Keratinocyte (primary cell): ENCODE results near the gene SEC24D. TPM values are rescaled to one million over a fixed set of nuclear protein-coding genes. Genes with fewer than 3 reads are reported as not detected.

Experiments used
- DNase-seq: peaks from one replicate; pipeline ENCODE4 v3.0.0-alpha.2; 2011; ENCODE audit warnings: low read depth, missing footprints, low spot score
- FAIRE-seq: peaks from 2 replicates; lab custom pipeline; 2011; peaks lifted over from hg19 to GRCh38; lab: Jason Lieb, UNC
- H2AFZ ChIP-seq: 2 replicates; pipeline ENCODE4 v1.6.0; 2012; ENCODE audit warnings: low read length, control low read depth, inconsistent platforms; ENCODE audit not compliant: control insufficient read depth
- H3K27ac ChIP-seq: 2 replicates; pipeline ENCODE4 v1.5.1; 2011; ENCODE audit warnings: low read length; ENCODE audit not compliant: control insufficient read depth, insufficient read depth
- H3K27me3 ChIP-seq: 3 replicates; pipeline ENCODE4 v1.6.0; 2011; ENCODE audit warnings: low read length; ENCODE audit not compliant: control insufficient read depth, insufficient read depth; ENCODE audit errors: extremely low read depth
- H3K36me3 ChIP-seq, 2 experiments: 2 replicates in 1 of 2; 3 replicates in 1 of 2; pipeline ENCODE4 v1.5.1; 2011; ENCODE audit warnings: low read length in 2 of 2, mild to moderate bottlenecking in 1 of 2; ENCODE audit not compliant: control insufficient read depth in 2 of 2, insufficient read depth in 2 of 2; ENCODE audit errors: extremely low read depth in 1 of 2
- H3K4me1 ChIP-seq: 3 replicates; pipeline ENCODE4 v1.5.1; 2011; ENCODE audit warnings: low read length; ENCODE audit not compliant: control insufficient read depth, insufficient read depth; ENCODE audit errors: extremely low read depth
- H3K4me2 ChIP-seq: 3 replicates; pipeline ENCODE4 v1.6.0; 2011; ENCODE audit warnings: low read depth, low read length; ENCODE audit not compliant: control insufficient read depth, insufficient read depth; ENCODE audit errors: extremely low read depth
- H3K4me3 ChIP-seq, 3 experiments: fragments of 200-600 bp in 1 of 3; sonication (generic) in 1 of 3; 2 replicates in 2 of 3; 3 replicates in 1 of 3; pipeline ENCODE4 v1.5.1; 2011 to 2016; ENCODE audit warnings: low read length in 3 of 3, mild to moderate bottlenecking in 3 of 3, control low read depth in 2 of 3, inconsistent platforms in 1 of 3, low read depth in 1 of 3, mixed read lengths in 1 of 3, mixed run types in 1 of 3, moderate library complexity in 1 of 3; ENCODE audit not compliant: control insufficient read depth in 2 of 3, insufficient read depth in 2 of 3; ENCODE audit errors: extremely low read depth in 1 of 3
- H3K79me2 ChIP-seq: 2 replicates; pipeline ENCODE4 v1.6.0; 2012; ENCODE audit warnings: low read length; ENCODE audit not compliant: control insufficient read depth, insufficient read depth
- H3K9ac ChIP-seq: 3 replicates; pipeline ENCODE4 v1.6.0; 2011; ENCODE audit warnings: low read length; ENCODE audit not compliant: control insufficient read depth, insufficient read depth; ENCODE audit errors: extremely low read depth
- H3K9me1 ChIP-seq: 3 replicates; pipeline ENCODE4 v1.6.0; 2011; ENCODE audit warnings: low read length; ENCODE audit not compliant: control insufficient read depth, insufficient read depth; ENCODE audit errors: extremely low read depth
- H3K9me3 ChIP-seq: 2 replicates; pipeline ENCODE4 v1.5.1; 2012; ENCODE audit warnings: low read depth, low read length; ENCODE audit not compliant: control insufficient read depth
- H4K20me1 ChIP-seq: 3 replicates; pipeline ENCODE4 v1.6.0; 2011; ENCODE audit warnings: low read length; ENCODE audit not compliant: control insufficient read depth, insufficient read depth; ENCODE audit errors: extremely low read depth
- EZH2 ChIP-seq: IDR thresholded peaks from one replicate; pipeline ENCODE4 v1.6.1; 2012; ENCODE audit warnings: inconsistent platforms, mild to moderate bottlenecking, low read length, moderate library complexity
- dilution Hi-C: fragments of 300-500 bp; cut with MboI; formaldehyde crosslinking; loops from one replicate; pipeline ENCODE4 v1.7.0; 2020; ENCODE audit warnings: low sequenced_read_pairs; ENCODE audit not compliant: extremely low pct_ligation_motif_present
- polyA plus RNA-seq, 5 experiments: library from polyadenylated mRNA; depleted of rRNA in 3 of 5; stranded (reverse) in 3 of 5; stranded (forward) in 1 of 5; unstranded in 1 of 5; fragments of >200 nt; gene quantifications; 1 replicate in 1 of 5; 2 replicates in 3 of 5; 3 replicates in 1 of 5; pipeline versions ENCODE4 v1.2.1 to v1.2.3, GENCODE V29; 2011 to 2012; ENCODE audit warnings: missing spikeins in 2 of 5, low read depth in 1 of 5, low replicate concordance in 1 of 5
- TF ChIP-seq, protein P1 (sequence below), 3 experiments: IDR thresholded peaks in 1 of 3; conservative IDR thresholded peaks in 1 of 3; optimal IDR thresholded peaks in 1 of 3; 2 replicates in 2 of 3; 3 replicates in 1 of 3; pipeline versions ENCODE3 to v1.5.1; 2011; ENCODE audit warnings: low read length in 3 of 3, mild to moderate bottlenecking in 3 of 3, moderate library complexity in 2 of 3, control low read depth in 1 of 3, inconsistent platforms in 1 of 3; ENCODE audit not compliant: insufficient read depth in 2 of 3; ENCODE audit errors: extremely low read depth in 1 of 3

The SEC24D gene
- polyA plus RNA-seq, 1 donor (not counting 4 experiments of a cell fraction or from before 2014, with no cell fraction given) = 24.9 TPM

GRCh38 chr4:118842055-118842454, 6.1 kb upstream of the SEC24D start:
- no peak overlapping the region for H3K27ac ChIP-seq
- H3K4me2 ChIP-seq = no peak overlapping the region
- no peak for DNase-seq
- dilution Hi-C loops = no loop called here
- TF ChIP-seq EZH2 = no peak
- TF ChIP-seq, protein P1, sequence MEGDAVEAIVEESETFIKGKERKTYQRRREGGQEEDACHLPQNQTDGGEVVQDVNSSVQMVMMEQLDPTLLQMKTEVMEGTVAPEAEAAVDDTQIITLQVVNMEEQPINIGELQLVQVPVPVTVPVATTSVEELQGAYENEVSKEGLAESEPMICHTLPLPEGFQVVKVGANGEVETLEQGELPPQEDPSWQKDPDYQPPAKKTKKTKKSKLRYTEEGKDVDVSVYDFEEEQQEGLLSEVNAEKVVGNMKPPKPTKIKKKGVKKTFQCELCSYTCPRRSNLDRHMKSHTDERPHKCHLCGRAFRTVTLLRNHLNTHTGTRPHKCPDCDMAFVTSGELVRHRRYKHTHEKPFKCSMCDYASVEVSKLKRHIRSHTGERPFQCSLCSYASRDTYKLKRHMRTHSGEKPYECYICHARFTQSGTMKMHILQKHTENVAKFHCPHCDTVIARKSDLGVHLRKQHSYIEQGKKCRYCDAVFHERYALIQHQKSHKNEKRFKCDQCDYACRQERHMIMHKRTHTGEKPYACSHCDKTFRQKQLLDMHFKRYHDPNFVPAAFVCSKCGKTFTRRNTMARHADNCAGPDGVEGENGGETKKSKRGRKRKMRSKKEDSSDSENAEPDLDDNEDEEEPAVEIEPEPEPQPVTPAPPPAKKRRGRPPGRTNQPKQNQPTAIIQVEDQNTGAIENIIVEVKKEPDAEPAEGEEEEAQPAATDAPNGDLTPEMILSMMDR (optimal IDR thresholded peaks at IDR 0.05 in 1 of 3, IDR thresholded peaks at IDR 0.05 in 1 of 3, conservative IDR thresholded peaks at IDR 0.05 in 1 of 3; ENCODE audit: extremely low read depth in 1 of 3, insufficient read depth in 2 of 3, low read length in 3 of 3) = no peak
- H3K27me3 ChIP-seq = no peaks in the 10 kb centered on the region
- no peaks in the 10 kb centered on the region for H3K79me2 ChIP-seq
- H3K4me1 ChIP-seq = peaks cover 8% of the 10 kb centered on the region
- no peaks in the 10 kb centered on the region for H3K9me3 ChIP-seq
- H3K9ac ChIP-seq = no peak overlapping the region
- H3K9me1 ChIP-seq = no peaks in the 10 kb centered on the region
- H2AFZ ChIP-seq = no peak overlapping the region
- H4K20me1 ChIP-seq = no peaks in the 10 kb centered on the region
- no peaks in the 10 kb centered on the region for H3K36me3 ChIP-seq
- FAIRE-seq = no peak
- no peak overlapping the region for H3K4me3 ChIP-seq

DNA sequence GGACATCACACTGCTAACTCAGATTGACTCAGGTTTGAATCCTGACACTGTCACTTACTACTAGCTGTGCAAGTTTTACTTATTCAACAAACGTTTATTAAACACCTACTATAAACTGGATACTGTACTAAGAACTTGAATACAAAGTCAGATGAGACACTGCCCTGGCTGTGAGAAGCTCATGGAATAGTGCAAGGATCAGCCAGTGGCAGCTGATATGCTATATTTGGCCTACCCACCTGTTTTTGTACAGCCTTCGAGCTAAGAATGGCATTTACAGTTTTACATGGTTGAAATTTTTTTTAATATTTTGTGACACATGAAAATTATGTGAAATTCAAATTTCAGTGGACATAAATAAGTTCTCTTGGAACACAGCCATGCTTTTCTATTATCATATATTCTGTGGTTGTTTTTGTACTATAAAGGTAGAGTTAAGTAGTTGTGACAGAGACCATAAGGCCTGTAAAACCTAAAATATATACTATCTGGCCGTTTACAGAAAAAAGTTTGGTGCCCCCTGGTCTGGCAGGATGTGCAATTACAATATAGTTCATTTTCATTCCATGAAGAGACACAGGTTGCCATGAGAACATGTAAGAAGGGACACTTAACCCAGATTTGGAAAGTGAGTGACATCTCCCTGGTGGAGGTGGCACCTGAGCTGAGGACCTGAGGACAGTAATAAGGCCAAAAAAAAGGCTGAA, 3.4 kb upstream of the SEC24D start:
- H3K79me2 ChIP-seq = peaks cover 5% of the 10 kb centered on the region
- FAIRE-seq (no peak), DNase-seq (no peak)
- H3K27me3 ChIP-seq = no peaks in the 10 kb centered on the region
- H3K27ac ChIP-seq = no peak overlapping the region
- no peak overlapping the region for H3K4me2 ChIP-seq
- TF ChIP-seq, protein P1 (optimal IDR thresholded peaks at IDR 0.05 in 1 of 3, IDR thresholded peaks at IDR 0.05 in 1 of 3, conservative IDR thresholded peaks at IDR 0.05 in 1 of 3; ENCODE audit: extremely low read depth in 1 of 3, insufficient read depth in 2 of 3, low read length in 3 of 3) = no peak
- no peak for TF ChIP-seq EZH2
- dilution Hi-C loops = no loop called here
- H2AFZ ChIP-seq = no peak overlapping the region
- no peak overlapping the region for H3K9ac ChIP-seq
- H3K36me3 ChIP-seq = no peaks in the 10 kb centered on the region
- peaks cover 16% of the 10 kb centered on the region for H3K4me1 ChIP-seq
- no peaks in the 10 kb centered on the region for H3K9me3 ChIP-seq
- H3K4me3 ChIP-seq = no peak overlapping the region
- H3K9me1 ChIP-seq = no peaks in the 10 kb centered on the region
- H4K20me1 ChIP-seq = no peaks in the 10 kb centered on the region
